Uterus (tissue), 4 donors: ENCODE results near the gene SEMA4C. TPM values are rescaled to one million over a fixed set of nuclear protein-coding genes. Genes with fewer than 3 reads are reported as not detected.

Experiments used
- DNase-seq, 2 donors: peaks; one replicate each; pipeline ENCODE4 v3.0.0-alpha.2; 2019 to 2020
- H3K27ac ChIP-seq, 2 donors: fragments of 200-600 bp; sonication (generic); 1 replicate in 1 of 2; 2 replicates in 1 of 2; pipeline ENCODE4 v1.5.1; 2016 to 2018
- H3K27me3 ChIP-seq, 2 donors: fragments of 200-600 bp; sonication (generic); one replicate each; pipeline ENCODE4 v1.5.1; 2018 to 2019; ENCODE audit warnings: control low read depth in 1 of 2
- H3K36me3 ChIP-seq, 2 donors: fragments of 200-600 bp; sonication (generic); one replicate each; pipeline ENCODE4 v1.5.1; 2019; ENCODE audit warnings: control low read depth in 1 of 2
- H3K4me1 ChIP-seq, 2 donors: fragments of 200-600 bp; sonication (generic); one replicate each; pipeline ENCODE4 v1.5.1; 2018 to 2019; ENCODE audit warnings: control low read depth in 1 of 2
- H3K4me3 ChIP-seq, 2 donors: fragments of 200-600 bp; sonication (generic); 1 replicate in 1 of 2; 2 replicates in 1 of 2; pipeline ENCODE4 v1.5.1; 2018 to 2019; ENCODE audit warnings: mild to moderate bottlenecking in 1 of 2
- H3K9me3 ChIP-seq, 2 donors: fragments of 200-600 bp; sonication (generic); one replicate each; pipeline ENCODE4 v1.5.1; 2019; ENCODE audit warnings: control low read depth in 1 of 2
- CTCF ChIP-seq, 4 experiments: fragments of 200-600 bp in 2 of 4; fragments of 450-650 bp in 2 of 4; sonication (generic) in 2 of 4; IDR thresholded peaks; one replicate each; pipeline ENCODE4 v1.5.1; 2016 to 2019; ENCODE audit warnings: antibody characterized with exemption in 4 of 4, mild to moderate bottlenecking in 2 of 4, moderate library complexity in 1 of 4
- POLR2A ChIP-seq, 2 donors: fragments of 450-650 bp; IDR thresholded peaks; one replicate each; pipeline ENCODE4 v1.6.1; 2016; ENCODE audit warnings: antibody characterized with exemption in 2 of 2, mild to moderate bottlenecking in 1 of 2, moderate library complexity in 1 of 2
- intact Hi-C: fragments of 100-400 bp; cut with DNase I; formaldehyde crosslinking; loops from one replicate; pipeline ENCODE4 v1.15.1; 2023; ENCODE audit warnings: low total_unique reads
- total RNA-seq, 4 donors: library from RNA; depleted of rRNA in 3 of 4; stranded (reverse); fragments of >200 nt in 3 of 4; gene quantifications; one replicate each; pipeline versions ENCODE4 v1.1.0 to v1.2.4, GENCODE V29; 2014 to 2023
- donor health status: DM: yes; HTN: yes; CAD: no.

SEMA4C gene
- total RNA-seq, 4 donors from 2014 or later, result 31.8 to 117 (median 61.7) TPM

DNA sequence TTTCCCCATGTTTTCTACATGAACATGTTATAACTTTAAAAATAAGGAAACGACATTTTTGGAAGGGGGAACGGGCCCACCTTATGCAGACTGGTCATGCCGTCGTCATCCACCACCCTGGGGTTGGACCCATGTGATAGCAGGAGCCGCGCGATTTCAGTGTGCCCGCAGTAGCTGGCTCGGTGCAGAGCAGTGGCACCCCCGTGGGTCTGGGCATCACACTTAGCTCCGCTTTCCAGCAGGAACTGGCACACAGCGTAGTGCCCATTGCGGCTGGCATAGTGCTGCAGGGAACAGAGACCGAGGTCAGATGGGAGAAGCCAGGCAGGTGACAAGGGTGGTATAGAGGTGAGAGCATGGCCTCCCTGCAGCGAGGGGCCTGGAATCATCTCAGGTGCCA is 16.6 kb downstream of the SEMA4C start:
- TF ChIP-seq CTCF (IDR thresholded peaks at IDR 0.05), result no peak
- no peak for TF ChIP-seq POLR2A (IDR thresholded peaks at IDR 0.05)
- no peak overlapping the region for H3K27ac ChIP-seq
- intact Hi-C loops, result no loop called here
- H3K4me3 ChIP-seq, result no peak overlapping the region
- H3K4me1 ChIP-seq, result peaks cover 0 to 10% of the 10 kb centered on the region in 2 donors
- no peaks in the 10 kb centered on the region for H3K9me3 ChIP-seq
- no peak for DNase-seq
- H3K27me3 ChIP-seq, result no peaks in the 10 kb centered on the region
- H3K36me3 ChIP-seq, result no peaks in the 10 kb centered on the region

DNA sequence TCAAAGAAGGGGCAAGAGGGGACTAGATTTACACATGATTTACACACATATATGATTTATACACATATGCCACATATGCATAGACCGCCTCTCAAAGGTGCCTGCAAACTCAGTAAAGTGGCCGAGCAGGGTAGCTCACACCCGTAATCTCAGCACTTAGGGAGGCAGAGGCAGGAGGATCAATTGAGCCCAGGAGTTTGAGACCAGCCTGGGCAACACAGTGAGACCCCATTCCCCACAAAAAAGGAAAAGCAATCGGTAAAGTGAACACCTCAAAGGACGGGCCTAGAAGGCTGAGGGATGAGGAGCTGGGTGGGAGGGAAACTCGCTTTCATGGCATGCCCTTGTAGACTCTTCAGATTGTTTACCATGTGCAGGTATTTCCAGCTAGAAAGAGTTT is 17.2 kb downstream of the SEMA4C start:
- no peaks in the 10 kb centered on the region for H3K27me3 ChIP-seq
- H3K9me3 ChIP-seq, result no peaks in the 10 kb centered on the region
- H3K4me1 ChIP-seq, result peaks cover 0 to 10% of the 10 kb centered on the region in 2 donors
- DNase-seq, result no peak
- H3K36me3 ChIP-seq, result no peaks in the 10 kb centered on the region
- no peak overlapping the region for H3K27ac ChIP-seq
- intact Hi-C loops, result no loop called here
- H3K4me3 ChIP-seq, result no peak overlapping the region
- TF ChIP-seq CTCF (IDR thresholded peaks at IDR 0.05) (no peak), POLR2A (IDR thresholded peaks at IDR 0.05) (no peak)

DNA sequence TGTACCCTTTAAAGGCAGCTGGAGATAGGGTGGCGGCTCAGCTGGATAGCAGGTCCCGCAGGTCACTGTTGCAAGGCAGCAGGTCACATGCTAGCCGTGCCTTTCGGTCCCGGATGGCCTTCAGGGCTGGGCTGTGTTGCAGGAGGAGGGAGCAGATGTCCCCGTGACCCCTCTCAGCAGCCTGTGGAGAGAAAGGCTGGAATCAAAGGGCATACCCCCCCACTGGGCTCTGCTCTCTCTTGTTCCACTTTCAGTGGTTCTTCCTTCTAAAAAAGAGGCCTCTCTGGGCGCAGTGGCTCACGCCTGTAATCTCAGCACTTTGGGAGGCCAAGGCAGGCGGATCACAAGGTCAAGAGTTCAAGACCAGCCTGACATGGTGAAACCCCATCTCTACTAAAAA is 21.6 kb downstream of the SEMA4C start:
- TF ChIP-seq POLR2A (IDR thresholded peaks at IDR 0.05) (no peak), CTCF (IDR thresholded peaks at IDR 0.05) (no peak)
- Histone ChIP-seq H3K4me1 (no peaks in the 10 kb centered on the region), H3K36me3 (no peaks in the 10 kb centered on the region), H3K27ac (no peak overlapping the region), H3K27me3 (no peaks in the 10 kb centered on the region), H3K4me3 (no peak overlapping the region), H3K9me3 (no peaks in the 10 kb centered on the region)
- intact Hi-C loops, result no loop called here
- DNase-seq, result no peak

DNA sequence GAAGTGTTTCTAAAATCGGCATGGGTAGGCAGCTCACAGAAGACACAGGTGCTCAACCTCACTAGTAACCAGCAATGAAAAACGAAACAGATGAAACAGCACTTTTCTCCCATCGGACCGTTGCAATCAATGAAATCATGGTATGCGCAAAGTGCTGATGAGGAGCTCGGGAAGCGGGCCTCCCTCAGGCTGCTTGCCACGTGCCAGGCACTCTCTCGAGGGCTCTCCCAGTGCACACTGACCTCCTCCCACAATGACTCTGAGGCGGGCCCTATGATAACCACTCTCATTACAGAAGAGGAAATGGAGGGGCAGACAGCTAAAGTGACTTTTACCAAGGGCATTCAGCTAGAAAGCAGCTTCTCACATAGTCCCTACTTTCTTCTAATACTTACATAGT is 22.3 kb downstream of the SEMA4C start:
- Histone ChIP-seq H3K36me3 (no peaks in the 10 kb centered on the region), H3K4me1 (no peaks in the 10 kb centered on the region), H3K4me3 (no peak overlapping the region), H3K9me3 (no peaks in the 10 kb centered on the region), H3K27me3 (no peaks in the 10 kb centered on the region), H3K27ac (no peak overlapping the region)
- TF ChIP-seq CTCF (IDR thresholded peaks at IDR 0.05) (no peak), POLR2A (IDR thresholded peaks at IDR 0.05) (no peak)
- no peak for DNase-seq
- intact Hi-C loops, result no loop called here

- Histone ChIP-seq H3K4me3 (no peak overlapping the region), H3K4me1 (no peaks in the 10 kb centered on the region), H3K9me3 (no peaks in the 10 kb centered on the region), H3K27ac (no peak overlapping the region), H3K36me3 (no peaks in the 10 kb centered on the region), H3K27me3 (no peaks in the 10 kb centered on the region)
- intact Hi-C loops, result no loop called here
- TF ChIP-seq POLR2A (IDR thresholded peaks at IDR 0.05) (no peak), CTCF (IDR thresholded peaks at IDR 0.05) (no peak)
- no peak for DNase-seq
Measured at GRCh38 chr2:96846825-96847224, 23.1 kb downstream of the SEMA4C start.
